HCT116 (cell line): Measurements from ENCODE around the gene CDCA3.

Experiments used
- ATF3 ChIP-seq: IDR thresholded peaks from 2 replicates; pipeline ENCODE4 v1.6.1; 2012
- CBX3 ChIP-seq: IDR thresholded peaks from 2 replicates; pipeline ENCODE4 v1.6.1; 2012; ENCODE audit warnings: low read depth
- CEBPB ChIP-seq: IDR thresholded peaks from 2 replicates; pipeline ENCODE4 v1.6.1; 2012; ENCODE audit warnings: low read depth
- CTCF ChIP-seq, 3 experiments: fragments of 200-600 bp in 1 of 3; sonication (generic) in 1 of 3; IDR thresholded peaks in 2 of 3; conservative IDR thresholded peaks in 1 of 3; 2 replicates each; pipeline ENCODE4 v1.5.1; 2012 to 2017; ENCODE audit warnings: low read depth in 2 of 3, low read length in 2 of 3, antibody characterized with exemption in 1 of 3, borderline replicate concordance in 1 of 3, control low read depth in 1 of 3, mild to moderate bottlenecking in 1 of 3, mixed read lengths in 1 of 3, mixed run types in 1 of 3, moderate library complexity in 1 of 3; ENCODE audit not compliant: insufficient read depth in 1 of 3
- ELF1 ChIP-seq: IDR thresholded peaks from 2 replicates; pipeline ENCODE4 v1.6.1; 2012; ENCODE audit warnings: low read depth, borderline replicate concordance
- EZH2 ChIP-seq: fragments of 200-600 bp; sonication (generic); IDR thresholded peaks from 2 replicates; pipeline ENCODE4 v1.6.1; 2017; ENCODE audit warnings: antibody characterized with exemption, mixed run types
- FOSL1 ChIP-seq: IDR thresholded peaks from 2 replicates; pipeline ENCODE4 v1.6.1; 2012; ENCODE audit warnings: low read depth
- POLR2A ChIP-seq: IDR thresholded peaks from 2 replicates; pipeline ENCODE4 v1.7.0; 2011; ENCODE audit warnings: borderline replicate concordance; ENCODE audit not compliant: insufficient read depth, insufficient read length; ENCODE audit errors: extremely low read depth
- POLR2AphosphoS5 ChIP-seq: IDR thresholded peaks from 2 replicates; pipeline ENCODE4 v1.6.1; 2011; ENCODE audit warnings: mild to moderate bottlenecking, low read depth, low read length, moderate library complexity
- RAD21 ChIP-seq: IDR thresholded peaks from 2 replicates; pipeline ENCODE4 v1.6.1; 2012; ENCODE audit warnings: low read depth, mild to moderate bottlenecking
- TCF7L2 ChIP-seq: IDR thresholded peaks from 2 replicates; pipeline ENCODE4 v1.7.0; 2011; ENCODE audit warnings: borderline replicate concordance, inconsistent platforms; ENCODE audit not compliant: insufficient read depth, insufficient read length; ENCODE audit errors: extremely low read depth
- YY1 ChIP-seq: IDR thresholded peaks from 2 replicates; pipeline ENCODE4 v1.6.1; 2011; ENCODE audit warnings: low read length, low read depth, moderate library complexity, mild to moderate bottlenecking; ENCODE audit not compliant: insufficient replicate concordance; ENCODE audit errors: extremely low read depth
- TF ChIP-seq, protein P1 (sequence below): IDR thresholded peaks from 2 replicates; pipeline ENCODE4 v1.6.1; 2012
- TF ChIP-seq, protein P2 (sequence below): IDR thresholded peaks from 2 replicates; pipeline ENCODE4 v1.6.1; 2012; ENCODE audit warnings: low read depth

GRCh38 chr12:6867413-6868210 is 16.5 kb upstream of the CDCA3 start, which contains the start of gene TPI1:
- TF ChIP-seq ELF1: no peak
- peak; percentile 99 for TF ChIP-seq POLR2A
- no peak for TF ChIP-seq CBX3
- TF ChIP-seq YY1: peak; percentile 79
- no peak for TF ChIP-seq CTCF (IDR thresholded peaks at IDR 0.05 in 2 of 3, conservative IDR thresholded peaks at IDR 0.05 in 1 of 3; ENCODE audit: borderline replicate concordance in 1 of 3, insufficient read depth in 1 of 3, low read depth in 2 of 3, low read length in 2 of 3)
- TF ChIP-seq, protein P1, sequence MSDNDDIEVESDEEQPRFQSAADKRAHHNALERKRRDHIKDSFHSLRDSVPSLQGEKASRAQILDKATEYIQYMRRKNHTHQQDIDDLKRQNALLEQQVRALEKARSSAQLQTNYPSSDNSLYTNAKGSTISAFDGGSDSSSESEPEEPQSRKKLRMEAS: no peak
- TF ChIP-seq ATF3: no peak
- TF ChIP-seq EZH2: no peak
- TF ChIP-seq POLR2AphosphoS5: peak; percentile 99
- no peak for TF ChIP-seq RAD21
- no peak for TF ChIP-seq TCF7L2
- TF ChIP-seq CEBPB: no peak
- TF ChIP-seq, protein P2, sequence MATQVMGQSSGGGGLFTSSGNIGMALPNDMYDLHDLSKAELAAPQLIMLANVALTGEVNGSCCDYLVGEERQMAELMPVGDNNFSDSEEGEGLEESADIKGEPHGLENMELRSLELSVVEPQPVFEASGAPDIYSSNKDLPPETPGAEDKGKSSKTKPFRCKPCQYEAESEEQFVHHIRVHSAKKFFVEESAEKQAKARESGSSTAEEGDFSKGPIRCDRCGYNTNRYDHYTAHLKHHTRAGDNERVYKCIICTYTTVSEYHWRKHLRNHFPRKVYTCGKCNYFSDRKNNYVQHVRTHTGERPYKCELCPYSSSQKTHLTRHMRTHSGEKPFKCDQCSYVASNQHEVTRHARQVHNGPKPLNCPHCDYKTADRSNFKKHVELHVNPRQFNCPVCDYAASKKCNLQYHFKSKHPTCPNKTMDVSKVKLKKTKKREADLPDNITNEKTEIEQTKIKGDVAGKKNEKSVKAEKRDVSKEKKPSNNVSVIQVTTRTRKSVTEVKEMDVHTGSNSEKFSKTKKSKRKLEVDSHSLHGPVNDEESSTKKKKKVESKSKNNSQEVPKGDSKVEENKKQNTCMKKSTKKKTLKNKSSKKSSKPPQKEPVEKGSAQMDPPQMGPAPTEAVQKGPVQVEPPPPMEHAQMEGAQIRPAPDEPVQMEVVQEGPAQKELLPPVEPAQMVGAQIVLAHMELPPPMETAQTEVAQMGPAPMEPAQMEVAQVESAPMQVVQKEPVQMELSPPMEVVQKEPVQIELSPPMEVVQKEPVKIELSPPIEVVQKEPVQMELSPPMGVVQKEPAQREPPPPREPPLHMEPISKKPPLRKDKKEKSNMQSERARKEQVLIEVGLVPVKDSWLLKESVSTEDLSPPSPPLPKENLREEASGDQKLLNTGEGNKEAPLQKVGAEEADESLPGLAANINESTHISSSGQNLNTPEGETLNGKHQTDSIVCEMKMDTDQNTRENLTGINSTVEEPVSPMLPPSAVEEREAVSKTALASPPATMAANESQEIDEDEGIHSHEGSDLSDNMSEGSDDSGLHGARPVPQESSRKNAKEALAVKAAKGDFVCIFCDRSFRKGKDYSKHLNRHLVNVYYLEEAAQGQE: no peak
- no peak for TF ChIP-seq FOSL1
